Measurements from ENCODE around the gene CDK5RAP2.

DNA sequence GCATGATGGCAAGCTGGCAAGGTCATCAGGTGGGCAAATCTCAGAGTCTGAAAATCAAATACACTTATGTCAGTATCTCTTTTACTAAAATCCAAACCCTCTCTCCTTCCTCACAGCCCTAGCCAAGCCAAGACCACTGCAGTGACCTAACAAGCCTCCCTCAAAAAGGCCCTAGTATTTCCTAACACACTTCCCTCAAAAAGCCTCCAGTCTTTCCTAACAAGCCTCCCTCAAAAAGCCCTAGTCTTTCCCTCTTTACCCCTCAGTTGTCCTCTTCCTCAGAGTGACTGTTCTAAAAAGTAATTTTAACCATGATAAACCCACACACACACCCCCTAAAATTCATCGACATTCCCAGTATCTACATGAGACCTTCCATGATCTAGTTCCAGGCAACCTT lies 140.0 kb downstream of the CDK5RAP2 start:
- TF ChIP-seq POLR2A (IDR thresholded peaks at IDR 0.05; ENCODE audit: extremely low read depth, insufficient read length) (no peak), MYC (IDR thresholded peaks at IDR 0.05; ENCODE audit: low read depth, low read length) (no peak)
- TF ChIP-seq, protein P1, sequence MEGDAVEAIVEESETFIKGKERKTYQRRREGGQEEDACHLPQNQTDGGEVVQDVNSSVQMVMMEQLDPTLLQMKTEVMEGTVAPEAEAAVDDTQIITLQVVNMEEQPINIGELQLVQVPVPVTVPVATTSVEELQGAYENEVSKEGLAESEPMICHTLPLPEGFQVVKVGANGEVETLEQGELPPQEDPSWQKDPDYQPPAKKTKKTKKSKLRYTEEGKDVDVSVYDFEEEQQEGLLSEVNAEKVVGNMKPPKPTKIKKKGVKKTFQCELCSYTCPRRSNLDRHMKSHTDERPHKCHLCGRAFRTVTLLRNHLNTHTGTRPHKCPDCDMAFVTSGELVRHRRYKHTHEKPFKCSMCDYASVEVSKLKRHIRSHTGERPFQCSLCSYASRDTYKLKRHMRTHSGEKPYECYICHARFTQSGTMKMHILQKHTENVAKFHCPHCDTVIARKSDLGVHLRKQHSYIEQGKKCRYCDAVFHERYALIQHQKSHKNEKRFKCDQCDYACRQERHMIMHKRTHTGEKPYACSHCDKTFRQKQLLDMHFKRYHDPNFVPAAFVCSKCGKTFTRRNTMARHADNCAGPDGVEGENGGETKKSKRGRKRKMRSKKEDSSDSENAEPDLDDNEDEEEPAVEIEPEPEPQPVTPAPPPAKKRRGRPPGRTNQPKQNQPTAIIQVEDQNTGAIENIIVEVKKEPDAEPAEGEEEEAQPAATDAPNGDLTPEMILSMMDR (IDR thresholded peaks at IDR 0.05; ENCODE audit: low read depth, low read length), result no peak

Data from NB4 (cell line).